SU-DHL-6 (cell line): ENCODE measurements around the gene EGR1.

Experiments
- H2AFZ ChIP-seq: fragments of 200-600 bp; sonication (generic); 2 replicates; pipeline ENCODE4 v1.6.1; 2014; ENCODE audit warnings: low read depth, mild to moderate bottlenecking, moderate library complexity, mixed read lengths, antibody characterized with exemption, low read length; ENCODE audit not compliant: severe bottlenecking
- H3F3A ChIP-seq: fragments of 200-600 bp; shearing (Covaris generic); 2 replicates; pipeline ENCODE4 v1.6.0; 2016; ENCODE audit warnings: antibody characterized with exemption, mild to moderate bottlenecking; ENCODE audit not compliant: insufficient read depth
- H3K27ac ChIP-seq: fragments of 200-600 bp; sonication (generic); 2 replicates; pipeline ENCODE4 v1.5.1; 2016; ENCODE audit warnings: low read depth, mild to moderate bottlenecking, low read length, moderate library complexity, mixed read lengths
- H3K27me3 ChIP-seq: fragments of 200-600 bp; sonication (generic), shearing (Covaris generic); 2 replicates; pipeline ENCODE4 v1.6.0; 2014; ENCODE audit warnings: mild to moderate bottlenecking, low read length
- H3K36me3 ChIP-seq: fragments of 200-600 bp; sonication (generic); 2 replicates; pipeline ENCODE4 v1.6.1; 2014; ENCODE audit warnings: mild to moderate bottlenecking, low read length, mixed read lengths
- H3K4me2 ChIP-seq: fragments of 300-600, 200-600 bp; shearing (Covaris generic), sonication (generic); 2 replicates; pipeline ENCODE4 v1.6.0; 2014; ENCODE audit warnings: low read length, low read depth, mild to moderate bottlenecking; ENCODE audit not compliant: poor library complexity, severe bottlenecking
- H3K4me3 ChIP-seq: fragments of 200-600 bp; sonication (generic); 2 replicates; pipeline ENCODE4 v1.5.1; 2014; ENCODE audit warnings: antibody characterized with exemption, low read length, mild to moderate bottlenecking, mixed read lengths; ENCODE audit not compliant: insufficient read depth, poor library complexity, severe bottlenecking
- H3K79me2 ChIP-seq: fragments of 200-600 bp; sonication (generic); 2 replicates; pipeline ENCODE4 v1.6.1; 2014; ENCODE audit warnings: mild to moderate bottlenecking, low read length, moderate library complexity; ENCODE audit not compliant: insufficient read depth
- H3K9ac ChIP-seq: fragments of 200-600 bp; sonication (generic); 2 replicates; pipeline ENCODE4 v1.7.0; 2014; ENCODE audit warnings: mild to moderate bottlenecking, low read length
- H3K9me2 ChIP-seq: fragments of 200-600 bp; sonication (generic); replicated peaks from 2 replicates; pipeline ENCODE4 v1.6.1; 2014; ENCODE audit warnings: low read length; ENCODE audit not compliant: insufficient read depth
- H3K9me3 ChIP-seq: fragments of 200-600 bp; sonication (generic); 2 replicates; pipeline ENCODE4 v1.6.1; 2014; ENCODE audit warnings: low read length, mixed read lengths; ENCODE audit not compliant: insufficient read depth
- H4K20me1 ChIP-seq: fragments of 200-600 bp; sonication (generic); 2 replicates; pipeline ENCODE4 v1.6.1; 2014; ENCODE audit warnings: low read depth, mild to moderate bottlenecking, antibody characterized with exemption, low read length, moderate library complexity, mixed read lengths
- CTCF ChIP-seq: fragments of 200-600 bp; sonication (generic); IDR thresholded peaks from one replicate; pipeline ENCODE4 v1.5.1; 2017; ENCODE audit warnings: antibody characterized with exemption, mild to moderate bottlenecking, low read length, moderate library complexity; ENCODE audit not compliant: insufficient read depth, poor library complexity, severe bottlenecking
- EZH2phosphoT487 ChIP-seq: fragments of 200-600 bp; sonication (generic), shearing (Covaris generic); conservative IDR thresholded peaks from 2 replicates; pipeline ENCODE4 v1.6.1; 2018; ENCODE audit warnings: mild to moderate bottlenecking, antibody characterized with exemption, low read length, moderate library complexity, mixed read lengths

Gene EGR1

GRCh38 chr5:138468133-138468965, 3.1 kb downstream of the EGR1 start:
- peaks cover 13% of the 10 kb centered on the region for H3F3A ChIP-seq

DNA sequence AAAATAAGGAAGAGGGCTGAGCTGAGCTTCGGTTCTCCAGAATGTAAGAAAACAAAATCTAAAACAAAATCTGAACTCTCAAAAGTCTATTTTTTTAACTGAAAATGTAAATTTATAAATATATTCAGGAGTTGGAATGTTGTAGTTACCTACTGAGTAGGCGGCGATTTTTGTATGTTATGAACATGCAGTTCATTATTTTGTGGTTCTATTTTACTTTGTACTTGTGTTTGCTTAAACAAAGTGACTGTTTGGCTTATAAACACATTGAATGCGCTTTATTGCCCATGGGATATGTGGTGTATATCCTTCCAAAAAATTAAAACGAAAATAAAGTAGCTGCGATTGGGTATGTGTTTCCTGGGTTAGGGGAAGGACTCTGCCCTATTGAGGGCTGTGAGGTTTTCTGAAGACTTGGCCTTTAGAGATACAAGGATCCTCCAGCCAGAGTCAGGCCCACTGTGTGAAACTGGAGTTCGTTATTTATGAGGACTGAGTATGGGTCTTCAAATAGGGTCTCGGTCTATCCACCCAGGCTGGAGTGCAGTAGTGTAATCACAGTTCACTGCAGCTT, 3.8 kb downstream of the EGR1 start:
- H4K20me1 ChIP-seq = peaks cover 6% of the 10 kb centered on the region; the same call in 1 of the 2 replicates
- no peaks in the 10 kb centered on the region for H3K79me2 ChIP-seq
- peaks cover 13% of the 10 kb centered on the region for H3F3A ChIP-seq
- no peak overlapping the region for H3K9ac ChIP-seq
- TF ChIP-seq CTCF (no peak), EZH2phosphoT487 (no peak)
- H3K9me3 ChIP-seq = no peaks in the 10 kb centered on the region
- no peaks in the 10 kb centered on the region; the same call in 1 of the 2 replicates for H3K36me3 ChIP-seq
- no peak overlapping the region for H2AFZ ChIP-seq
- no peak overlapping the region for H3K27ac ChIP-seq
- H3K27me3 ChIP-seq = no peaks in the 10 kb centered on the region
- H3K9me2 ChIP-seq = no peaks in the 10 kb centered on the region
- no peak overlapping the region for H3K4me2 ChIP-seq
- H3K4me3 ChIP-seq = no peak overlapping the region

More at GRCh38 chr5:138468133-138468965, 3.1 kb downstream of the EGR1 start:
- H4K20me1 ChIP-seq = peaks cover 6% of the 10 kb centered on the region; the same call in 1 of the 2 replicates
- H3K4me2 ChIP-seq = peak overlapping the region; percentile 18
- H3K27ac ChIP-seq = no peak overlapping the region
- no peaks in the 10 kb centered on the region for H3K9me3 ChIP-seq
- H3K36me3 ChIP-seq = no peaks in the 10 kb centered on the region; the same call in 1 of the 2 replicates
- H3K4me3 ChIP-seq = no peak overlapping the region
- H3K9ac ChIP-seq = no peak overlapping the region
- no peaks in the 10 kb centered on the region for H3K27me3 ChIP-seq
- no peak overlapping the region for H2AFZ ChIP-seq
- H3K9me2 ChIP-seq = no peaks in the 10 kb centered on the region
- no peaks in the 10 kb centered on the region for H3K79me2 ChIP-seq
- TF ChIP-seq EZH2phosphoT487 (no peak), CTCF (no peak)

DNA sequence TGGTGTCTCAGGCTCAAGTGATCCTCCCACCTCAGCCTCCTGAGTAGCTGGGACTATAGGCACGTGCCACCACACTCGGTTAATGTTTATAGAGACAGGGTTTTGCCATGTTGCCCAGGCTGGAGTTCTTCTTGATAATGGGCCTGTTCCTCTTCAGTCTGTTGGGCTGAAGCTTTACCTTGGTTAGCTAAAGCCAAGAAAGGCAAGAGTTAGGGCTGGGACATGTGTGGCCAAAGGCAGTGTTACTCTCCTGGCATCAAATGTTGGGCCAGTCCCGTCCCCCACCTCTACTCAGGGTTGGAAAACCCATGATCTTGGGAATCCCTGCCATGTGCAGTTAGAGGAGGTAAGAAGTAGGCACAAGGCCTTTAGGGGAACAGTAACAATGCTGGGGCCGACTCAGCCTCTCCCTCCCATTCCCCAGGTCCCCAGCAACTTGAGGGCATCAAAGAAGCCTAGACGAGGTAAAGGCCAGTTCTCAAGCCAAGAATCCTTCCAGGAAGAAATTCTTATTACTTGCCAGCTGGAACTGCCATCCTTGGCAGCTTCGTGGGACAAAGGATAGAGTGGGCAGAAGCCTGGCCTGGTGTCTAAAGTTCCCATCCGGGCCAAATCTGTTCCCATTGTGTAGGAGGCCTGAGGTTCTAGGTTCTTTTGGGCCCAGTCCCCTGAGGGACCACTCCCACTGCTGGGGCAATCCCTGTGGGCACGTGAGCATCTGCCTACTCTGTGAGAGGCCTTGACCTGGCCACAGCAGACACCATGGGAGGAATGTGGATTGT, 4.5 kb downstream of the EGR1 start:
- Histone ChIP-seq H3K4me2 (no peak overlapping the region), H4K20me1 (peaks cover 6% of the 10 kb centered on the region; the same call in 1 of the 2 replicates), H3K9me3 (no peaks in the 10 kb centered on the region), H3K9ac (no peak overlapping the region), H3K27ac (no peak overlapping the region), H3K36me3 (no peaks in the 10 kb centered on the region; the same call in 1 of the 2 replicates), H2AFZ (no peak overlapping the region), H3K27me3 (no peaks in the 10 kb centered on the region), H3K79me2 (no peaks in the 10 kb centered on the region), H3F3A (peaks cover 13% of the 10 kb centered on the region), H3K9me2 (no peaks in the 10 kb centered on the region), H3K4me3 (no peak overlapping the region)
- TF ChIP-seq CTCF = no peak
- no peak for TF ChIP-seq EZH2phosphoT487
